ENCODE data around the gene B4GAT1. TPM values are rescaled to one million over a fixed set of nuclear protein-coding genes. Genes with fewer than 3 reads are reported as not detected.
"Not testable (repeated sequence)": the region's sequence is repeated elsewhere in the genome, so short reads cannot be mapped to it uniquely, and the experiment has no call there.

Gene B4GAT1
- polyA plus RNA-seq (ENCODE audit: insufficient read length): 20.3 TPM

GRCh38 chr11:66347425-66348276 is at the start of gene B4GAT1:
B4GAT1 (minus strand) TSS chr11:66347629; CDS start chr11:66347545, 84 bp downstream.
- DNase-seq (ENCODE audit: low read depth): peak; percentile 86

GRCh38 chr11:66393954-66394353 is 46.5 kb upstream of the B4GAT1 start:
- no peak for DNase-seq (ENCODE audit: low read depth)

DNA sequence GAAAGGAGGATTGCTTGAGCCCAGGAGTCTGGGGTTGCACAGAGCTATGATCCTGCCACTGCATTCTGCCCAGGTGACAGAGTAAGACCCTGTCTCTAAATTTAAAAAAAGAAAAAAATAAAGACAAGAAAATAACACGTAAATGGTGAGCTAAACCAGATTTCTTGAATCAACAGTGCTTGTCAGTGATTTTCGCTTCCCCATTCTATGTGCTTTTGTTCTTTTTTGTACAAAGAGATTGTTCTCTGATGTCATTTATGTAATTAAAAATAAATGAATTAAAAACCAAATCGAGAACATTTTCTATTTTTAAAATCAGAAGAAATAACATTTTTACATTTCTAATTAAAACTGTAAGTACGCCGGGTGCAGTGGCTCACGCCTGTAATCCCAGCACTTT is 43.9 kb upstream of the B4GAT1 start:
- DNase-seq (ENCODE audit: low read depth): no peak

- no peak for DNase-seq (ENCODE audit: low read depth)
Measured at GRCh38 chr11:66388780-66389386, 41.5 kb upstream of the B4GAT1 start.

GRCh38 chr11:66386171-66387069 is 39.0 kb upstream of the B4GAT1 start:
- peak; percentile 29 for DNase-seq (ENCODE audit: low read depth)

- DNase-seq (ENCODE audit: low read depth): not testable (repeated sequence)
Measured at GRCh38 chr11:66384316-66384715, 36.9 kb upstream of the B4GAT1 start.

DNA sequence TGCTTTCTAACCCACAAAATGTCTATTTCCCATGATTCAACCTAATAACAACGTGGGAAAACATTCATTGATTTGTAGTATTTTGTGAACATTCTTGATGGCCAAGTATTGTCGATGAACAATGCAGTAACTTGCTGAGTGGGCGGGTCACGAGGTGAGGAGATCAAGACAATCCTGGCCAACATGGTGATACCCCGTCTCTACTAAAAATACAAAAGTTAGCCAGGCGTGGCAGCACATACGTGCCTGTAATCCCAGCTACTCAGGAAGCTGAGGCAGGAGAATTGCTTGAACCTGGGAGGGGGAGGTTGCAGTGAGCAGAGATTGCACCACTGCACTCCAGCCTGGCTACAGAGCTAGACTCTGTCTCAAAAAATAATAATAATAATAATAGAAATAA is 32.8 kb upstream of the B4GAT1 start:
- not testable (repeated sequence) for DNase-seq (ENCODE audit: low read depth)

- not testable (repeated sequence) for DNase-seq (ENCODE audit: low read depth)
Measured at GRCh38 chr11:66373690-66374287, 26.4 kb upstream of the B4GAT1 start.

DNA sequence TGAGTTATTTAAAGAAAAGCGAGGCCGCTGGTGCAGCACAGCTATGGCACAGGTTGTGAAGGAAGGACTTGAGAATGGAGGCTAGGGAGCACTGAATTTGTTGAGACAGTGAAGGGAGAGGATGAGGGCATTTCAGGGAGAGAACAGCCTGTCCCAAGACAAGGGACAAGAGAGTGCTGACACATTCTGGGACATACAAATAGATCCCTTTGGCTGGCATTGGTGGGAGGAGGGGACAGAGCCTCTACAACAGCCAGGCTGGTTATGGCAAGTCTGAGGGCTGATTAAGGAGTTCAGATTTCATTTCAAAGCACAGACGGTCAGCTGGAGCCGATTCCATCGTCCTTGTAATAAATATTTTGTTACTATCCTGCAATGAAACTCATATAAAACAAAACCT is 25.8 kb upstream of the B4GAT1 start:
- DNase-seq (ENCODE audit: low read depth): no peak

DNA sequence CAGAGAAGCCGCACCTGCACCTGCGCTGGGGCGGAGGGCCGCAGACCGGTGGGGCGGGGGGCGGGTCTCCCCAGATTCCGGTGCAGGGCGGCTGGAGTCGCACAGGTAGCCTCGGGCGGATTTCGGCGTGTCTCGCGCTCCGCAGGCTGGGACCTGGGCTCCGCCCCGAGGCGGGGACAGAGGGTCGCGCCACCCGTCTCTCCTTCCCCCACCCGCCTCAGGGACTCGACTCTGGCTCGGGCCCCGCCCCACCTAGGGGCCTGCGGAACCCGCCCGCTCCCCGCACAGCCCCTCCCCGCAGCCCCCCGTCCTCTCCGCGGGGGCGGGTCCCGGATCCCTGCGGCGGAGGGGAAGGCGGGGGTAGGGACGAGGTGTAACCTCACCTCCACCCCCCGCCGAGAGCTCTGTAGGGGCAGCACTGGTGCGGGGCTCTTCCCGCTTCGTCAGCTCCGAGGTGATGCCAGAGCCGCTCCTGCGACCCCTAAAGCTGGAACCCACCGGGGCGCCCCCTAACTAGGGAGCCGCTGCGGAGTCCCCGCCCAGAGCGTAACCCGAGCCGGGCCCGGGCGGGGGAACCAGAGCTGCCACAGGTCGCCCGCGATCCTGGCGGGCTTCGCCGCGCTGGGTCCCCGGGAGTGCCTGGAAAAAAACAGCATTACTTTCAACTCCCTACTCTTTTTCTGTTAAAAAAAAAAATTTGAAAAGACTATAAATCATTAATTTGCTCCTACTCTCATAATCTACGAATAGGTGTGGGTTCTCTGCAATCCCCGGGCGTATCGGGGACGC is 24.4 kb upstream of the B4GAT1 start, which contains the start of gene SLC29A2:
TSS of gene SLC29A2 (minus strand) at position 134 of the 789 bp plus-strand sequence. CDS start 169 bp downstream, outside the sequence.
- no peak for DNase-seq (ENCODE audit: low read depth)

DNA sequence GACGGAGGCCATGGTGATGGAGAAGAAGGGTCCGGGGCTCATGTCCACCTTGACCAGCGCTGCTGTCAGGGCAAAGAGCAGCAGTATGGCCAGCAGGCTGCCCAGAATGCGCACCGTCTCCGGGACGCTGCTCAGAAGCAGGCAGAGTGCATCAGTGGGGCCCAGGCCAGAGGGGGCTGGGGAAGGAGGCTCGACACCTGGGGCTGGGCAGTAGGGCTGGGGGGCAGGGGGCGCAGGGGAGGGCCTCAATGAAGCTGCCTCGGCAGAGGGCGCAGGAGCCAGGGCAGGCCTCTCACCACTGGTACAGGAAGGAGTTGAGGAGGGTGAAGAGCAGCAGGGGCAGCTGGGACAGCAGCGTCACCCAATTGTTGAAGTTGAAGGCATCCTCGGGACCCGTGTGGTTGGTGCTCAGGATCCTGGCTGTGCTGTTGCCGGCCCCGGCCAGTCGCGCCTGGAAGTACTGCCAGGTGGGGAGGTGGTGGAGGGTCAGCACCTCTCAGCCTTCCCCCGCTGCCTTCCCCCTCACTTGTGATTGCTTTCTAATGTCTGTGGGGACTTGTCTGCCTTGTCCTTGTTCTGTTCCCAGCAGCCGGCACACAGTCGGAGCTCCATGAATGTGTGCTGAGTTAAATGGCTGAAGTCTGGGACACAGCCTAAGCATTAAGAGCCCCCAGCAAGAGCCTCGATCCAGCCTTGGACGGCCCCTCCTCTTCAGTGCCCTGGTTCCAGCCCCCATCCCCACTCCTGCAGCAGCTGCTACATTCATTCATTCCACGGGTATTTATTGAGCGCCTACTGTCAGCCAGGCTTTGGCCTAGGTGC is 21.9 kb upstream of the B4GAT1 start:
- no peak for DNase-seq (ENCODE audit: low read depth)

- no peak for DNase-seq (ENCODE audit: low read depth)
Measured at GRCh38 chr11:66368484-66368883, 21.1 kb upstream of the B4GAT1 start.

- DNase-seq (ENCODE audit: low read depth): no peak
Measured at GRCh38 chr11:66367561-66368312, 20.3 kb upstream of the B4GAT1 start.

- DNase-seq (ENCODE audit: low read depth): no peak
Measured at GRCh38 chr11:66366844-66367477, 19.5 kb upstream of the B4GAT1 start.

DNA sequence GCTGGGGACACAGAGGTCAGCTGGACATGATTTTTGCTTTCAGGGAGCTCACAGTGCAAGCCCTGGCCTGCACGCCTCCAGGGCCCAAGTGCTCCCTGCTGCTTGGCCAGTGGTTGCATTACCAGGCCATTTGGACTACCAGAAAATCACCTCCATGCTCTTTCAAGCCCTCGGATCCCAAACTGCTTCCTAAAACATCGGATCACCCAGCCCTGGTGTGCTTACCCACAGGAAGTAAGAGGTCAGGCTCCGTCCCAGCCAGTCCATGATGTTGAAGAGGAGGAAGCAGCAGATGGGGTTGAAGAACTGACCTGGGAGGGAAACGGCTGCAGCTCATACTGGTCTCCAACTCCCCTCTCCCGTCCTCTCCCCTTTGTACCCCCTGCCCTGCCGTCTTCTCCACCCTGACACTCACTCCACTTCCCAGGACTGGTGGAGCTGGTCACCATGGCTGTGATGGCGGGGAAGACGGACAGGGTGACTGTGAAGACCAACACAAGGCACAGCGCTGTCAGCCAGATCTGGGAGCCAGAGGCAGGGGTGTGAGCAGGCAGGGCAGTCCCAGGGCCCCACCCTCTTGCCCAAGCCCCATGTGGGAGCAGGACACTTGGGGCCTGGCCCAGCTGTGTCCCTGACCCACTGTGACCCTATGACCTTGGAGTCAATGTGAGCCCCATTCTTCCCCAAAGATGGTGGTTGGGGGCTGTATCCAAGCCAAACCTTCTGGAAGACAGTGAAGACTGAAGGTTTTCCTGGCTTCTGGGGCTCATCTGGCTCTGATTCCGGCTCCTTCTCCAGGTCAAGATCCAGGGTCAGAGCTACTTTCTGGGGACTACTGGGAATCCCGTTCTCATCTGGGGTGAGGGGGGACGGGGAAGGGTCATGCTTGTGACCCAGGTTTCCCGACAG is 18.5 kb upstream of the B4GAT1 start:
- no peak for DNase-seq (ENCODE audit: low read depth)

GRCh38 chr11:66365166-66365565 is 17.7 kb upstream of the B4GAT1 start:
- no peak for DNase-seq (ENCODE audit: low read depth)

- DNase-seq (ENCODE audit: low read depth): no peak
Measured at GRCh38 chr11:66363805-66364535, 16.5 kb upstream of the B4GAT1 start.
